WI38 (cell line): ENCODE measurements around the gene GALR3.
"Not testable (repeated sequence)": the region's sequence is repeated elsewhere in the genome, so short reads cannot be mapped to it uniquely, and the experiment has no call there.

Source experiments
- H3K4me3 ChIP-seq: 2 replicates; pipeline ENCODE4 v1.5.1; 2011; ENCODE audit warnings: low read depth, mild to moderate bottlenecking, control low read depth, low read length
- TF ChIP-seq, protein P1 (sequence below): IDR thresholded peaks from 2 replicates; pipeline ENCODE4 v1.5.1; 2012; ENCODE audit warnings: low read depth, mild to moderate bottlenecking, control low read depth, low read length

Gene GALR3

DNA sequence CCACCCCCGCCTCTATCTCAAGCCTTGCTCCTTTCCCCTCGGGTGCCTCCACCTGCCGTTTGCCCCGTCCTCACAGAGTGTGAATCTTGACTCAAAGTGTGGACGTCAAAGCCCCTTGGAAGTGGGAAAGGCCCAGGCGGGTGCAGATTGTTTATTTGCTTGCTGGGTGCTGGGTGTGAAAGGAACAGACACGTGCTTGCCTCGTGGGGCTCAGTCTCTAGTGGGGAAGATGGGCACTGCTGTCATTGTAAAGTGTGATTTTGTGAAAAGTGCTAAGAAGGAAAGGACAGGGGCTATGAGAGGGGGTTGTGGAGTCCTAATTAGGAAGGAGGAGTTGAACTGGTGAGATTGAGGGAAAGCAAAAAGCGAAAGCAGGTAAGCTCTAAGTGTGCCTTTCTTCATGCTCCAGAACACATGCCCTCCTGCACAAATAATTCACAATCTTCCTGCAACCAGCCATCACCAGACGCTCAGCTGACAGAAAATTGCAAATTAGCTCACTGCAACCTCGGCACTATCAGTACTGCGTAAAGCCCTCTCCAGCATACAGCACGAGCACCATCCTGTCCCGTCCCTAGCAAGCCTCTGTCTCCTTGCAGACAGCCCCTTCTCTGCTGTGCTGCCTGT is 25.2 kb upstream of the GALR3 start:
- TF ChIP-seq, protein P1, sequence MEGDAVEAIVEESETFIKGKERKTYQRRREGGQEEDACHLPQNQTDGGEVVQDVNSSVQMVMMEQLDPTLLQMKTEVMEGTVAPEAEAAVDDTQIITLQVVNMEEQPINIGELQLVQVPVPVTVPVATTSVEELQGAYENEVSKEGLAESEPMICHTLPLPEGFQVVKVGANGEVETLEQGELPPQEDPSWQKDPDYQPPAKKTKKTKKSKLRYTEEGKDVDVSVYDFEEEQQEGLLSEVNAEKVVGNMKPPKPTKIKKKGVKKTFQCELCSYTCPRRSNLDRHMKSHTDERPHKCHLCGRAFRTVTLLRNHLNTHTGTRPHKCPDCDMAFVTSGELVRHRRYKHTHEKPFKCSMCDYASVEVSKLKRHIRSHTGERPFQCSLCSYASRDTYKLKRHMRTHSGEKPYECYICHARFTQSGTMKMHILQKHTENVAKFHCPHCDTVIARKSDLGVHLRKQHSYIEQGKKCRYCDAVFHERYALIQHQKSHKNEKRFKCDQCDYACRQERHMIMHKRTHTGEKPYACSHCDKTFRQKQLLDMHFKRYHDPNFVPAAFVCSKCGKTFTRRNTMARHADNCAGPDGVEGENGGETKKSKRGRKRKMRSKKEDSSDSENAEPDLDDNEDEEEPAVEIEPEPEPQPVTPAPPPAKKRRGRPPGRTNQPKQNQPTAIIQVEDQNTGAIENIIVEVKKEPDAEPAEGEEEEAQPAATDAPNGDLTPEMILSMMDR, result no peak
- no peak overlapping the region for H3K4me3 ChIP-seq

- not testable (repeated sequence) for H3K4me3 ChIP-seq
These were observed 23.2 kb upstream of the GALR3 start for GRCh38 chr22:37799979-37800378.

GRCh38 chr22:37801946-37802309 is 21.3 kb upstream of the GALR3 start:
- peak overlapping the region; percentile 60 for H3K4me3 ChIP-seq
- TF ChIP-seq, protein P1, result no peak

- peak overlapping the region; percentile 60 for H3K4me3 ChIP-seq
- TF ChIP-seq, protein P1, result no peak
These were observed 20.6 kb upstream of the GALR3 start for GRCh38 chr22:37802310-37803194.

GRCh38 chr22:37803195-37803638 is 20.0 kb upstream of the GALR3 start:
- TF ChIP-seq, protein P1, result no peak
- no peak overlapping the region for H3K4me3 ChIP-seq

DNA sequence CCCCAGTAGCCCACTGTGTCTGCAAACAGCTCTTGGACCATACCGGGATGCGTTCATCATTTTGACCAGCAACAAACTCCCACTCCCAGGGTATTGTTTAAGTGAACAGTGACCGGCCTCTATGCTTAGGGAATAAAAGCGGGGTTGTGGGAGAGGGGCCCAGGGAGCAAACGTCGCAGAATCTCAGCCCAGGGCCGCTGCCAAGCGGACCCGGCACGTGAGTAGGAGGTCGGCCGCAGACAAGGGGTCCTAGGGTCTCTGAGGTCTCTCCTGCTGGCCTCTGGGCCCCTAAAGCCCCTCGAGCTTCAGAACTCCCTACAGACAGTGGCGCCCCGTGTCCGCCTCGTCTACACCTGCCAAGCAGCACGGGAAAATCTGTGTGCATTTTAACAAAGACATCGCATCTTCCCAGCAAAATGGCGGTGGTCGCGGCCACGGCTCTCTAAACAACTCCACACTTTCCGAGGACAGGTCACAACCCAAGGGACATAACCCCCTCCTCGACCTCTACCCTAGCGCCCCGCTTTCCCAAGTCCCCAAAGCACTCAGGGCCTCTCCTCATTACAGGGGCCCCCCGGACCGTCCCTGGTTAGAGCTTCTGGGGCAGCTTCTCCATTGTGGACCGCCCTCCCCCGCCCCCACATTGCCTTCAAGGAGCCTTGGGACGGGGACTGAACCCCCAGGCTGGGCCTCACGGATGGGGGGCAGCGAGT is 19.4 kb upstream of the GALR3 start:
- TF ChIP-seq, protein P1, result no peak
- H3K4me3 ChIP-seq, result no peak overlapping the region

DNA sequence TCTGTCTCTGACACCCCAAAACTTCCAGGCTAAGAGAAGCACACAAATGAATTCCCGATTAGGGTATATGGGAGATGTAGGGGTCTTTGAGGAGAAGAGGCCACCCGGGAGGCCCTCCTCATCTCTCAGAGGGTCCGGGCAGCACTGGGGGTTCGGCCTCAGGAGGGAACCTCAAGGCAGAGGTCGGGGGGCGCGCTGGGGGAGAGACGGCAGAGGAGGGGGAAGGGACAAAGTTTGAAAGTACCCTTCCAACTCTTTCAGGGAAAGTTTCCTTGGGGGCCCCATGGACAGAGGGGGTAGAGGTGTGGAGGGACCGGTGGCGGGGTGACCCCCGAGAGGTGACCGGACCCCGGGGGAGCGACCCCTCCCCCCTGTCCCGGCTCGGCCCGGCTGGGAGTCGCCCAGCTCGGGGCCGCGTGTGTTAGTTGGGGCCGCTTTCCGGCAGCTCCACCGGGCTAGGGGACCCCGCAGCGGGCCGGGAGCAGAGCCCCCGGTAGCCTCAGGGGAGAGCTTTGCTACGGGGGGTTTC is 18.8 kb upstream of the GALR3 start:
- TF ChIP-seq, protein P1, result no peak
- peak overlapping the region; percentile 72 for H3K4me3 ChIP-seq
